B cell (primary cell): Measurements from ENCODE around the gene ADAMTS12.

ENCODE experiments used
- EZH2 ChIP-seq: IDR thresholded peaks from 2 replicates; pipeline ENCODE4 v1.6.1; 2012; ENCODE audit warnings: borderline replicate concordance, low read depth, mild to moderate bottlenecking, moderate library complexity, low read length; ENCODE audit not compliant: insufficient read depth, poor library complexity, severe bottlenecking
- TF ChIP-seq, protein P1 (sequence below): fragments of 200-600 bp; IDR thresholded peaks from one replicate; pipeline ENCODE4 v1.8.0; 2022; ENCODE audit warnings: antibody characterized with exemption, mild to moderate bottlenecking

GRCh38 chr5:33720176-33720575 lies 171.6 kb downstream of the ADAMTS12 start:
- TF ChIP-seq EZH2 = no peak
- TF ChIP-seq, protein P1, sequence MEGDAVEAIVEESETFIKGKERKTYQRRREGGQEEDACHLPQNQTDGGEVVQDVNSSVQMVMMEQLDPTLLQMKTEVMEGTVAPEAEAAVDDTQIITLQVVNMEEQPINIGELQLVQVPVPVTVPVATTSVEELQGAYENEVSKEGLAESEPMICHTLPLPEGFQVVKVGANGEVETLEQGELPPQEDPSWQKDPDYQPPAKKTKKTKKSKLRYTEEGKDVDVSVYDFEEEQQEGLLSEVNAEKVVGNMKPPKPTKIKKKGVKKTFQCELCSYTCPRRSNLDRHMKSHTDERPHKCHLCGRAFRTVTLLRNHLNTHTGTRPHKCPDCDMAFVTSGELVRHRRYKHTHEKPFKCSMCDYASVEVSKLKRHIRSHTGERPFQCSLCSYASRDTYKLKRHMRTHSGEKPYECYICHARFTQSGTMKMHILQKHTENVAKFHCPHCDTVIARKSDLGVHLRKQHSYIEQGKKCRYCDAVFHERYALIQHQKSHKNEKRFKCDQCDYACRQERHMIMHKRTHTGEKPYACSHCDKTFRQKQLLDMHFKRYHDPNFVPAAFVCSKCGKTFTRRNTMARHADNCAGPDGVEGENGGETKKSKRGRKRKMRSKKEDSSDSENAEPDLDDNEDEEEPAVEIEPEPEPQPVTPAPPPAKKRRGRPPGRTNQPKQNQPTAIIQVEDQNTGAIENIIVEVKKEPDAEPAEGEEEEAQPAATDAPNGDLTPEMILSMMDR = no peak
